HG02588 (cell line): ENCODE results near the gene PRPH2.
"Not testable (repeated sequence)": the region's sequence is repeated elsewhere in the genome, so short reads cannot be mapped to it uniquely, and the experiment has no call there.

Experiments used
- ATAC-seq: cut with Tn5 transposase; IDR thresholded peaks from one replicate; pipeline ENCODE4 v1.9.1; 2021; ENCODE audit warnings: mild to moderate bottlenecking, moderate library complexity; ENCODE audit not compliant: unreplicated experiment

The PRPH2 gene

DNA sequence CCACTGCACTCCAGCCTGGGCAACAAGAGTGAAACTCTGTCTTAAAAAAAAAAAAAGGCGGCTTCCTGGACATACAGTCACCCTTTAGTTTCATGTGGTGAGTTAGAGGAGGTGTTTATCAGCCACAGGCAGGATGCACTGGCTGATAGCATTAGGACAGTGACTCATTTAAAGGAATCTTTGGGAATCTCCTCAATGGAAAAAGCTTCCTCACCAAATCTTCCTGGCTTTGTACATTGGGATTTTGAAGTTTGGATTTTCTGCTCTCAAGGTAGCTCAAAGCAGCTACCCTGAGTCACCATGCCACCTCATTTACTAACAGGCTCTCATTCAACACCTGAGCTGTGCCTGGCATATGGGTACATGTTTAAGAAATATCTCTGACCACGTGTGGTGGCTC, 20.2 kb downstream of the PRPH2 start:
- no peak for ATAC-seq

DNA sequence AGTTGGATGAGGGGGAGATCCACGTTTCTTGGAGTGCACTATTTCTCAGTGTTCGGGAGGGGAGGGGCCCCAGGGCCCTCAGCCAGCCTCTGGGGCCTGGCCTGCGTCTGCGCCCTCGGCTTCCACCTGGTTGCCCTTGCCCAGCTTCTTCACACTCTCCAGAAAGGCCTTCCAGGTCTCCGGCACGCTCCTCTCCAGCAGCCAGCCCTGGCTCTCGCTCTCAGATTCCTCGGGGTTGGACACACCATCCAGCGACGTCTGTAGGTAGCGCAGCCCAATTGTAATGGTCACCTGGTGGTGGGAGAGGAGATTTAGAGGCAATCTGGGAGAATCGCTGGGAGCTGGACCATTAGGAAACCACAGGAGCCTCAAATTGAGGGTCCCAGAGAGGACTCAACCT, 24.2 kb downstream of the PRPH2 start:
- no peak for ATAC-seq

DNA sequence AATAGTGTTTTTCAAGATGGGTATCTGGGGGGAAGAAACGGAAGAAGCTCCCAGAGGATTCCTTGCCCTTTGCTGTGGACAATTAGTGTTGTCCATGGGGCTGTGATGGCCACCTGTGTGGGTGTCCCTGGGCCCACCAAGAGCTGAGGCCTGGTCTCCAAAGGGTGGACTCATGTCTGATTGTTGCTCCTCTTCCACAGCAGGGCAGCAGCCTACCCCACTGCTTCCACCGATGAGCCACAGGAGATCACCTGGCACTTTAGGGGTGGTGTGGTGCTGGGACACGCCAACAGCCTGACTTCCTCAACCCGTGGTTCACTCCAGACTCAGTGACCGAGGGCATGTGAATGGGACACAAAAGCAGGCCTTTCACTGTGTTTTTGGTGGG, 25.1 kb downstream of the PRPH2 start:
- no peak for ATAC-seq

DNA sequence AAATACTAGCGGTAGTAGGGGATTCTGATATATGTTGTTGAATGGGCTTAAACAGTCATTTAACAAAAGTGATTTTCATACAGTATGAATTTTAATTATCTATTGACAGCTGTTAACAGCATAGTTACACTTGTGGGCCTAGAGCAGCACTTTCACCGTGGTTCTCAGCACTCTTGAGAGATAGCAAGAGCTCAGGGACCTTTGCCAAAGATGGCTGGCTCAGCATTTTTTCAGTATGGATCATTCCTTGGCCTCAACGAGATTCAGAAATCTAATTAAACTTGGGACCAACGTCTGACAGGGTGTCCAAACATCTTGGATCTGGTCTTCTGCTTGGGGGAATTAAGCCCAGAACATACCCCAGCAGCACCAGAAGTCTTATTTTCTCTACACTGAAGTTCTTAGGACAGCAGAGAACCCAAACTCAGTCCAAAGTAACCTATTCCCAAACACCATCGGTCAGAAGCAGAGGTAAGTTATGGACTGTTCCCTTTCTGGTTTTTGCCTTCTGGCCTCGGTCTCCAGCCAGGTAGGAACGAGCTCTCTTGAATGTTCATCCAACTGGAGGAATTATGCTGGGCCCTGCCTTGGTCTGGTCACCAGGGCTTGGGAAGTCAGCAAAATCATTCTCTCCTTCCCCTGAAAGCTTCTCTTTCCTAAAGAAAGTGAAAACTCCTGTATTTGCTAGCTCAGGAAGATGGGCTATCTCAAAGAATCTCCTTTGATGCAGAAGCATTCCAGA, 25.7 kb downstream of the PRPH2 start:
- no peak for ATAC-seq

DNA sequence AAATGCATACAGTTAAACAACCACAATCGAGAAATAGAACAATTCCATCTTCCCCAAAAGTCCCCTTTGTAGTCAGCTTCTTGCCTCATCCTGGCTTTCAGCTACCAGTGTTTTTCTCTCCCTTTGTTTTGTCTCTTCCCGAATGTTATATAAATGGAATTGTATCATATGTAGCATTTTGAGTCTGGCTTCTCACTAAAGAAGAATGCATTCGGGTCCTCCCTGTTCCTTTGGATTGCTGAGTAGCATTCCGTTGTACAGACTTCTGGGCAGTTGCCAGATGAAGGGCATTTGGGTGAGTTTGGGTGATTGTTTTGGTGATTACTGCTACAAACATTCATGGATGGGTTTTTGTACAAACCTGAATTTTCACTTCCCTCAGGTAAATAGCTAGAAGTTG, 27.8 kb downstream of the PRPH2 start:
- no peak for ATAC-seq

DNA sequence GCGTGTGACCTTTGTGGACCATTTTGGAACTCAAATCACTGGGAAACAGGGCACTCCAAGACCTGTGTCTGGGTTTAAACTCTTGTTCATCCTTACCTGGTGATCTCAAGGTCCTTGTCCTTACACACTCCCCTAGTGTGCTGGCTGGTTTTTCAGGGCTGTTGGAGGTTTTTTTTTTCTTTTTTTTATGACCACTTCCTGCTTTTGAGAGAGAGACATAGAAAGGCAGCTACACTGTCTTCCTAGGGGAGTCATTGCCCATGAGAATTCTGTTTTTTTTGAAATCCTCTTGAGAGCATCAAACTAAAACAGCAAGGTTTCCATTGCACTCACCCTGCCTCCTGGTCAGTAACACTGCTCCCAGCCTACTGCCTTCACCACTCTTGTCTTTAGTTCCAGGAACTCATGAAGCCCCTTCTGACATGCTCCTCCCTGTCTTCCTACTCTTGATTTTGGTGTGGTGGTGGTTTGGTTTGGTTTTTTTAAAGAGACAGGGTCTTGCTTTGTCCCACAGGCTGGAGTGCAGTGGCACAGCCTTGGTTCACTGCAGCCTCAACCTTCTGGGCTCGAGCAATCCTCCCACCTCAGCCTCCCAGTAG, 28.6 kb downstream of the PRPH2 start:
- ATAC-seq, result no peak

DNA sequence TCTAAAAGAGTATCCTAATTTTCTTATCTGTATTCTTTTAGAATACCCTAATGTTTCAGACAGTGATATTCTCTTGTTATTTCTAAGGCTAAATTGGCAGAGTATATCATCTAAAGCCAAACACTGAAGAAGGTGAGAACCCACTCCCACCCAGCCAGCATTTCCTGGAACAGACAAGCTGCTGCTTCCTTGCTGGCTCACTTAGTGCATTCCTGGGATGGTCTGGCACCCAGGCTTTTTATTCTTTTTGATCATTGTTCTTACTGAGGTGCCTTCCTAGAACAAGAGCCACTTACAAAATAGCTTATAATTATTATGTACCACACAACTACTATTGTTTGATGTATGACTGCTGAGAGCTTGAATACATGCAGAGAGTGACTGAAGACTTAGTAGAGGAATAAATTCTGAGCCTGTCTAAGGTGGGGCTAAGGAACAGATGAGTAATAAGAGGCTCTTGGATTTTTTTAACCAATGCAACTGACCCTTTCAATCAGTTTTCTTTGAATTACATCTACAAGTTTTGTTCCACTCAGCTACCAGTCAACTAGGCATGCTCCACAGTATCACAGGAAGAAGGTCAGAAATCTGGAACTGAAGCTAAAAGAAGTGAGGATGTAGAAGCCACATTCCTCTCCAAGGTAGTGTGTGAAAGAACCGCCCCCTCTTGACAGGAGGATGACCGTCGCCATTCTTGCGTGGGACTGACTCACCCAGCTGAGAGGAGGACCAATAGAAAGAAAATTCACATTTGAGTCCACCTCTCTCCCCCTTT, 30.1 kb downstream of the PRPH2 start:
- ATAC-seq, result no peak

DNA sequence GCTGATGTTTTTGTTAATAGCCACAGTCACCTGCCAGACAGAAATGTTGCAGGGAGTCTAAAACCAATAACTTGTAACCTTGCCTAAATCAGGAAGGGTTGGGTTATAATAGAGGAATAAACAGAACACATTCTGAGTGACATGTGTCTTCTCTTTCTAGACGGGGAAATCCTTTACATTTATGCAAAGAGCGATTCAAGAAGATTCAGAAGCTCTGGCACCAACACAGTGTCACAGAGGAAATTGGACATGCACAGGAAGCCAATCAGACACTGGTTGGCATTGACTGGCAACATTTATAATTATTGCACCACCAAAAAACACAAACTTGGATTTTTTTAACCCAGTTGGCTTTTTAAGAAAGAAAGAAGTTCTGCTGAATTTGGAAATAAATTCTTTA, 31.5 kb downstream of the PRPH2 start:
- ATAC-seq, result no peak

DNA sequence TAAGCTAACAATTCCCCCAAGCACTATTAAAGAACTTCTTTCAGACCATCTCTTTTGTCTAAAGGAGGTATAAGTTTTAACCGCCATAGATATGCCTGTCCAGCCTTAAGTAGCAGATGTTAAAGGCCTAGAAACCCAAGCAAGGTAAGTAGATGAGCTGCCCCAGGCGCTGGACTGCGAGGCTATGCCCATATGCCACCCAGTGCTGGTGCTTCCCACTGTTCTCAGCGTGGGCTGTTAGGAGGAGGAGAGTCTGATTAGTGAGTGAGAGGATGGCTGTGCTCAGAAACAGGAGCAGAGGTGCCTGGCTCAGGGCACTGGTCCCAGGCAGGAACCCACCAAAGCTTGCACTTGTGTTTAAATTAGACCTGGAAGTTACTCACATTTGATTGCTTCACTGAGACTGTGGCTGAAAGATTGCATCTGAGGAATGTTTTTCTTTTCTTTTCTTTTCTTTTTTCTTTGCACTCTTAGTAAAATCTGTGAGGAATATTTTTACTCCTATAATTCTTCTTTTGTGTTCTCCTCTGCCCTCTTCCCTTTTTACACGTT, 32.2 kb downstream of the PRPH2 start:
- no peak for ATAC-seq

DNA sequence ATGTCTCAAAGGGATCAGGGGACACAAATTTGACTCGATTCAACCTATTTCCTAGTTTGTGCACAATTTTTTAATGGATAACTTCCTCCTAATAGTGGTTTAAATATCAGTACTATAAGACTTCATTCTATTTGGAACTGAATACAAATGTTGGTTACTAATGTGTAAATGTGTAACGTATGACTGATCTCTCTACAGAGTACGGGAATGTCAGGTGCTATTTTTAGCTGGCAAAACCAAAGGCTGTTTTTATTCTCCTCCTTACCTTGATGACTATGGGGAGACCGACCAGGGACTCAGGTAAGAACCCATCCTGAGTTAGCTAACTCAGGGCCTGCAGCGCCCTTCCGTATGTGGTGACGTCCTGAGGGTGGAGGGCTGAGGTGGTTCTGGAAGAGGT, 33.0 kb downstream of the PRPH2 start:
- ATAC-seq, result no peak

DNA sequence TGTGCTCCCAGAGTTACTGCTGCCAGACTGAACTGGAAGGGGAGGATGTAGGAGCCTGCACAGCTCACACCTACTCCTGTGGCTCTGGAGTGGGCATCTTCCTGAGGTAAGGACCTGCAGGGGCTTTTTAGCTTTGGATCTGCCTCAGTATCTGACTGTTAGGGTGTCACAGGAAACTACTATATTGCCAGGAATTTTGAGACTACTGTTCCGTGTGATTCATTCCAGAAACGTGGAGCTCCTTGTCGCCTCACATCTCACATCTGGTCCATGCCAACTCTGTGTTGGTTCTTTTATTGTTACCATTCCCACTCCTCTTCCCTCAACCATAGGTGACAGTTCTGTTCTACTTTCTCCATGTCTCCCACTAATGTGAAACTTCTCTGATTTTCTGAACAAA, 34.1 kb downstream of the PRPH2 start:
- ATAC-seq, result no peak

DNA sequence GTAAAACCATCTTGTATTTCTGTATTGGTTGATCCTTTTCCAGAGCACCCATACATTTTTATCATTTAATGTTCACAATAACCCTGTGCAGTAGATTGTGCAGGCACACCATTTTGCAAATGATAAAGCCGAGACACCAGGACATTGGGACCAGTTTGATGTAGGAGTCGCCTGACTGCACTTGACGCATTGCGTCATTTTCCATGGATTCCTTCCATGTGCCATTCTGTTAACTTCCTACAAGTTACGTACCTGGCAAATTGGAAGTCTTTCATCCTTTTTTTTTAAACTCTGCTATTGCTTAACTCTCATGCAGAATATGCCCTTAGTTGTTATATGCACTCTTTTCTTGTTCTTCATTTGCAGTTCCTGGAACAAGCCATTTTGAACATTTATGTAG, 43.0 kb downstream of the PRPH2 start:
- ATAC-seq, result no peak

DNA sequence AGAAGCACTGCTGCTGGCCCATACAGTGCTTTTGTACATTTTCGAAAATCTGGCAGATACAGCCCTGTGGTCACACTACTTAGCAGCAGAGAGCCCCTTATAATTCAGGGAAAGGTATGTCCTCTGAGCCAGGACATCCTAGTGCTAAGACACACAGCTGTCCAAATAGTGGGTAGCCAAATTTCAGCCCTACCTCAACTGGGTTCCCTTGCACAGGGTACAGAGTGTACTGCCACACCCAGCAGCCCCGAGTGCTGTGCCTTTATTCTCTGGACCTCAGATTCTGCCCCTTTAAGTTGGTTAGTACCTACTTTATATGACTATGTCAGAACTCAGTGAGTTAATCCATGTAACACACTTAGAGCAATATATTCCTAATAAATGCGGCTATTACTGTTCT, 47.6 kb downstream of the PRPH2 start:
- ATAC-seq, result no peak

DNA sequence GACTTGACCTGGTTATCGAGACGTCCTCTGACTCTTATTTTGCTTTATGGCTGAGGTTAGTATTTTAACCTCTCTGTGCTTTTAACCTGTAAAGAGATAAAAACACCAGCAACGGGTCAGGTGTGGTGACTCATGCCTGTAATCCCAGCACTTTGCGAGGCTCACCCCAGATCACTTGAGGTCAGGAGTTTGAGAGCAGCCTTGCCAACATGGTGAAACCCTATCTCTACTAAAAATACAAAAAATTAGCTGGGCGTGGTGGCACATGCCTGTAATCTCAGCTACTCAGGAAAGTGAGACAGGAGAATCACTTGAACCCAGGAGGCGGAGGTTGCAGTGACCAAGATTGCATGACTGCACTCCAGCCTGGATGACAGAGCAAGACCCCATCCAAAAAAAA, 48.0 kb downstream of the PRPH2 start:
- not testable (repeated sequence) for ATAC-seq

DNA sequence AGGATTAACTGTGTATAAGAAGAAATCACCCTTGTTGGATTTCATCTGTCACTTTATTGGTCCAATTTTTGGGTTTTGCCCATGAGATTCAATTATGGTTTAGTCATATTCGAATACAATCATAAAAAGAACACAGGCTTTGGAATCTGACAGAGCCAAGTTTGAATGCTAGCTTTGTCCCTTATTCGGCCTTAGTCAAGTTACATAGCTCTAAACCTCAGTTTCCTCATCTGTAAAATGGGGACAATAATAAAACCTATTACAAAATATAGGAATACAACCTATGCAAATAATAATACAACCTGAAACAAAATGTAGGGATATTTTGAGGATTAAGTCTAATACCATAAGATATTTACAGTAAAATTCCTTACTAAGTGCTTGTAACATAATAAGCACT, 57.7 kb downstream of the PRPH2 start:
- ATAC-seq, result no peak

DNA sequence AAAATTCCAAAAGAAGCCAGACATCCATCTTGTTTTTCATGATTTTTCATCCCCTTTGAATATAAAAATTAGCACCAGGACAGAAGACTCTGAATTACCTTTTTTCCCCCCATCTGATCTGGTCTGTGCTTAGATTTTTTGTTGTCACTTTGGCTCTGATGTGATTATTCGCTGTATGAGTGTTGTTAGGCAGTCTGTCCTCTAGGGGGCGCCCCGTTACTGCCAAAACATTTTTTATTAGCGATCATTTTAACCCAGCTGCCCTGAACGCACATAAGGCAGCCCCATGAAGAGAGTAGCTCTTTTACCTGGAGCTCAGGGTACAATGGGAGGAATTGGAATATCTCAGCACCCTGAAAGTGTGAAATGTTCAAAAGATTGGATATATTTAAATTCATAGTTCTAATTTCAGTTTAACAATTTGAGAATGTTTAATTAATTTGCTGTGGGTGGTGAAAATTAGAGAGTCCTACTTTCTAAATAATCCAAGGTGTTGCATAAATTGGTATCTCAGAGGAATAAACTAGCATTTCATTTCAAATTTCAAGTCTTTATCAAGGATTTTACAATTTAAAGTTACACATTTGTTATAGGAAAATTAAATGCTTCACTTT, 60.8 kb downstream of the PRPH2 start:
- no peak for ATAC-seq

DNA sequence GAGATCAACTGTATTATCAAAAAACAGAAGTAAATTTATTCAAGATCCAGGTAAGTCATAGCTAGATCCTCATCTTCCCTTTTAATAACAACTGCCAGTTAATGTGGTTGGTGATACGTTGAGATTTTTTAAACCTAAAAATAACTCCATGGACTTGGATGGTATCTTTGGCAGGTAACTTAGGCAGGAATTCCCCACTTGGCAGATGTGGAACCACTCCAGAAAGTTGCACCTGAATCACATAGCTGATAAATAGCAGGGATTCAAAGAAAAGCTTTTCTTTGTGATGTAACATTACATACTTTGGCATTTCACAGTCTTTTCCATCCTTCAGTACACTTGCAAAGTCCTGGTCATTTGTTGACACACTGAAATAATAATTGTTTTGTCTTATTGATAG, 62.6 kb downstream of the PRPH2 start:
- no peak for ATAC-seq

DNA sequence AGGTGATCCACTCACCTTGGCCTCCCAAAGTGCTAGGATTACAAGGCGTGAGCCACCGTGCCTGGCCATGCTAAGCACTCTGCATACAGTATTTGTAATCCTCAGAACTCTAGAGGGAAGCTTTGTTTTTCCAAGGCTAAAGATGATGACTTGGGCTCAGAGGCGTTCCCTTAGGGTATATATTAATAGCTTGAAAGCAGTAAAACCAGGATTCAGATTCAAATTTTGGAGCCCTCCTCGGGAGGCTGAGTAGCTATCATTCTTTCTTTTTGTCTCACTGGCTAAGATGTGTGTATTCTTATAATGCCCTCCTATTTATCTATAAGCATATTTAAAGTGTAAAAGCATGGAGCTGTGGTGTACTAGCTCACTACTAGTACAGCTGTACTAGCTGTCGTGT, 68.5 kb downstream of the PRPH2 start:
- ATAC-seq, result no peak

DNA sequence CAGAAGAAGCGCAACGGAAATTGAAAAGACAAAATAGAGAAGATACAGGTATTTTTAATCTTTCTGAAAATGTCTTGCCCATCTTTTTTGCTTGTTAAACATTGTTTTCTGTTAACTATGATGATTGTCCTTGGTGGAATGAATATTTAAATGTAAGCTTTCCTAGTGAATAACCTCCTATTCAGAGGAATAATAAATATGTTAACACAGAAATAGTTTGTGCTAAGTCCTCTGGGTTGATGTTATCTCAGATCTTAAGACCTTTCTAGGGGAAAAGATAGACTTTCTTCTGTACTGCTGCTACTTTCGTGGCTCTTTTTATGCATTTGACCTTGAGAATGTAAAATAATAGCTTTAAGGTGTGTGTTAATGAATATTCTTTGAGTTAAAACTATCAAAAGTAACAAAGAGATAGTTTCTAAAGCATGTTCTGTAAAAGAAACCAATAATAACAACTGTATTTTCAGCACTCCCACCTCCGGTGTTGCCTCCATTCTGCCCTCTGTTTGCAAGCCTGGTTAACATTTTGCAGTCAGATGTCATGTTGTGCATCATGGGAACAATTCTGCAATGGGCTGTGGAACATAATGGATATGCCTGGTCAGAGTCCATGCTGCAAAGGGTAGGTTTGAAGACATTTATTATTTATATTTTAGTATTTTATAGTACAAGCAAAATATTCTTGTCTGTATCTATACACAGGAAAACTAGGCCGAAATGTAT, 70.2 kb downstream of the PRPH2 start:
- ATAC-seq, result no peak
